Subcutaneous adipose tissue (tissue), 4 donors: ENCODE measurements around the gene GALNS. TPM values are rescaled to one million over a fixed set of nuclear protein-coding genes. Genes with fewer than 3 reads are reported as not detected.

Source experiments
- CTCF ChIP-seq: fragments of 450-650 bp; IDR thresholded peaks from one replicate; pipeline ENCODE4 v1.5.1; 2016; ENCODE audit warnings: low read depth, mild to moderate bottlenecking, control low read depth, antibody characterized with exemption, moderate library complexity
- total RNA-seq, 4 donors: library from RNA; depleted of rRNA; stranded (reverse); fragments of >200 nt; gene quantifications; one replicate each; pipeline ENCODE4 v1.1.0, GENCODE V29; 2016

GALNS gene
- 10 to 100 TPM; 17.2 to 48.6 (median 18.2) TPM for total RNA-seq

- TF ChIP-seq CTCF = no peak
These were observed at the start of gene GALNS, which contains the start of gene TRAPPC2L for GRCh38 chr16:88856828-88857727. GALNS (minus strand) TSS chr16:88856947; CDS start chr16:88856877, 70 bp downstream. TRAPPC2L (plus strand) TSS chr16:88857127; CDS start chr16:88857151, 24 bp downstream.

GRCh38 chr16:88906020-88906419 lies 49.3 kb upstream of the GALNS start:
- no peak for TF ChIP-seq CTCF

GRCh38 chr16:88905563-88905962 lies 48.8 kb upstream of the GALNS start:
- TF ChIP-seq CTCF = no peak

GRCh38 chr16:88904676-88905365 lies 48.1 kb upstream of the GALNS start:
- TF ChIP-seq CTCF = no peak

- no peak for TF ChIP-seq CTCF
These were observed 46.5 kb upstream of the GALNS start for GRCh38 chr16:88903267-88903666.

GRCh38 chr16:88902744-88903143 lies 46.0 kb upstream of the GALNS start:
- TF ChIP-seq CTCF = no peak

GRCh38 chr16:88901718-88902337 lies 45.1 kb upstream of the GALNS start:
- no peak for TF ChIP-seq CTCF
